ENCODE data around the gene SPINK1.
"Not testable (repeated sequence)": the region's sequence is repeated elsewhere in the genome, so short reads cannot be mapped to it uniquely, and the experiment has no call there.

The SPINK1 gene

DNA sequence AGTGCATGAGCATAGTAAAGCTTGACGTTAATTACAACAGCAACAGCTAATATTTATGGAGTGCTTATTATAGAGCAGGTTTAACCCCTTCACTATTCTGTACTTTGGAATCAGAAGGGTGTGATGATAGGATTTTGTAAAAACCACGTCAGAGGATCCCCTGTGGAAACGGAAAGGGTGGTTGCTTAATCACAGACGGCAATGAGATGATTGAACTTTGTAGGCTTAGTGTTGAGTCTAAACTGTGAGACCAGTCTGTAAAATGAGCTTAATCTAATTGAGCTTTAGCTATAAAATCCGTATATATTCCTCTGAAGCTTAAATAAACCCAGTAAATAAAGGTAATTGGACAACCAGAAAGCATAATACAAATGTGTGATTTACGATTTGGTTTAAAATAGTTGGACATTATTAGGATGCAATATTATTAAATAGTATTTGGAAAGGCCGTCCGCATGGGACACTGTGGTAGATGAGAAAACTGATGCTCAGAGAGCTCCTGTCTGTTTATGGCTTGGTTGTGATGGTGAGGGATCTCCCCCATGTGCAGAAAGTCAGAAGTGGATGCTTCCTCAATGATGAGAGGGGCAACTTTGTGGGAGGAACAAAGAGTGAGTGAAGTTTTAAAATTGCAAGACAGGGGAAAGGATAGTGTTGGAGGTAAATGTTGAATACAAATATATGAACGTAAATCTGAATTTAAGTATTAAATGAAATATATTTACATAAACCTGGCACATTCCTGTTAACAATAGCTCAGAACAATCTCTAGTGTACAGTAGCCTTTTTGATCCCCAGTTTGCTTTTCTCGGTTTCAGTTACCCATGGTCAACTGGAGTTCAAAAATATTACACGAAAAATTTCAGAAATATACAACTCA, 23.7 kb upstream of the SPINK1 start:
- no peak for DNase-seq (ENCODE audit: low read depth)

DNA sequence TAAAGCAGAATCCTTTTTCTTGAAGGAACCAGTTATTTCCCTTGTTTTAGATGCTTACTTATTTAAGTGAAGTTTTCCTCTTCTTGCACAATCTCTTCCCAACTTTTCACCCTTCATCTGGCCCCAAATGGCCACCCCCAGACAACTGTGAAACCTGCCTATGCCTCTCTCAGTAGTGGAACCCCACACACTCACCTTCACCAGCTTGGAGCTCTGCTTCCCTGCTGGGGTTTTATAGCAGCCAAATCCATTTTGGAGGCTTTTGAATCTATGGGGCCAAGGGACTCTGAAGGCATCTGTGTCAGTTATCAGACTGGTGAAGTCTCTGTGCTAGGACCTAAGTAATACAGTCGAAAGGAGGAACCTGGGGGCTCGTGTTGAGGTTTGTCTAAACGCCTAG, 22.9 kb upstream of the SPINK1 start:
- DNase-seq (ENCODE audit: low read depth) = no peak

- DNase-seq (ENCODE audit: low read depth) = no peak
Observed at GRCh38 chr5:147853372-147853987, 22.0 kb upstream of the SPINK1 start.

DNA sequence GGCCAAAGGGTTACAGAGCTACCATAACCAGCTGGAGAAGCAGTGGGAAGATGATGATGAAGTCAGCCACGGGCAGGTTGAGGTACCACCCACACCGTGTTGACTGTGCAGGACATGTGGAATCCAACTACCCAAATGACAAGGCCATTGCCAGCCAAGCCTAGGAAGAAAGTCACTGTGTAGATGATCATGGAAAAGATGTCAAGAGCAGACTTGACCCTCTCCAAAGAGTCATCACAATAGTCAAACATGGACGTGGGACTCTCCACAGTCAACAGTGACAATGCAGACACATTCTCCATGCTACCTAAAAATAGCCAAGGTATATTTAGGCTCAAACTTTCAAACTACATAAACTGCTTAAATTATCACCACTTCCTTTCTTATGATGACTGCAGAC, 20.9 kb upstream of the SPINK1 start:
- no peak for DNase-seq (ENCODE audit: low read depth)

DNA sequence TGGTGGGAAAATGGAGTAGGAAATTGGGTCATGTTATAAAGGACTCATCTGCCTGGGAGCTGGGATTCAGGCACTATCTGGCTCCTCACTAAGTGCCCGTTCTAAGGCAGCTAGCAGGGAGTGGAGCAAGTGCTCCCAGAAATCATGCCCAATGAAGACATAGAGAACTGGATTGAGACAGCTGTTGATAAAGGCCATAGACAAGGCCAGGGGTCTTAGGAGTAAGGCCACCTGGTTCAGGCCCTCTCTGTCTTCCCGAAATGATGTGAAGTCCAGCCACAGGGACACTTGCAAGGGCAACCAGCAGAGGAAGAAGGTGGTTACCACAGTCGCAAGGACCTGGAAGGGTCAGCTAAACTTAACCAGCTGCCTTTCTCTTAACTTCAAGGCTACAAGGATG, 20.1 kb upstream of the SPINK1 start:
- no peak for DNase-seq (ENCODE audit: low read depth)

GRCh38 chr5:147849226-147849625, 17.8 kb upstream of the SPINK1 start:
- no peak for DNase-seq (ENCODE audit: low read depth)

DNA sequence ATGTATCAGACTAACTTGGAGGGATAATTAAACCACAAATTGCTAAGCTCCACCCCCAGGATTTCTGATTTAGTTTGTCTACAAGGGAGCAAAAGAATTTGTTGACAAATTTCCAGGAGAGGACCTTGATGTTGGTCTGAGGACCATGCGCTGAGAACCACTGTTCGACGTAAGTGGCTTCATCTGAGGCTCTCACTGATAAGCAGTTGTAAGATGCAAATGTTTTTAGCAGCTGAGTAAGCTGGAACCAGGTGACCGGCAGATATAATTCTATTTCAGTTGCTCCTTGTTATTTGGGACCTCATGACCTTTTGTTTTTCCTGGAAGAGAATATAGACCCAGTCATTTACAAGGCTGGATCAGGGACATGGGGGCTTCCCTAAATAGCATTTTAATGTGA, 14.1 kb upstream of the SPINK1 start:
- no peak for DNase-seq (ENCODE audit: low read depth)

- no peak for DNase-seq (ENCODE audit: low read depth)
Observed at GRCh38 chr5:147844846-147845245, 13.4 kb upstream of the SPINK1 start.

GRCh38 chr5:147842869-147843268, 11.4 kb upstream of the SPINK1 start:
- DNase-seq (ENCODE audit: low read depth) = no peak

- DNase-seq (ENCODE audit: low read depth) = no peak
Observed at GRCh38 chr5:147836439-147836838, 5.0 kb upstream of the SPINK1 start.

DNA sequence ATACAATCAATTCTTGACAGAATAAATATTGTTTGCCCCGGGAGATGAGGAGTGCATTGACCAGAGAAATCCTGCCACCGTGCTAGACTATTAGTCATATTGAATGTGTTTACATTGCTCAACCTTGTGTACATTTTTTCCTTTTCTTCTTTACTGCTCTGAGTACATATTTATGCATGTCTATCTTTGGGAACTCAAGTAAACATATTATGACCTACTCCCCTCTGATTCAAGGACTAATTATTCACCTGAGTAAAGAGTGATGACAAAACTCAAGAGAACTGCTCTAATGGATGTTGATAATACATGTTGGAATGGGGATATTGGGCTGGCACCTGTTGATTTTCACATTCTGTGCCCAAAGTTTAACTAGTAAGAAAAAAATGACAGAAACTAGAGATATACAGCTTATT, 3.9 kb upstream of the SPINK1 start:
- no peak for DNase-seq (ENCODE audit: low read depth)

DNA sequence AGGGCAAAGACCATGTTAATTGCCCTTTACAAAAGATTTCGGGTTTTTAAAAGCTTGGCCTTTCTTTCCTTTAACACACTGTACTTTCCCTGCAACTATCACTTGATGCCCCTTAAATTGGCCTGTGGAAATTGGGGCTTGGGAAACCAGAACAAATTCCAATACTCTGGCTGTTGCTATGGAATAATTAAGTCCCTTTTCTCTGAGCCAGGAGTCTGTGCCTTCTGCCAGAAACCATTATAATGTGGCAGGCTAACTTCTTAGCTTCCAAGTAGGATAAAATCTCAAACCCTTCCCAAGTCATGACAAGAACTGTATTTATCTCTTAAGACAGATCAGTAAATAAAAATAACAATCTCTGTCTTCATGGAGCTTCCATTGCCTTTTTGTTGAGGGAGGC, 1.1 kb upstream of the SPINK1 start:
- no peak for DNase-seq (ENCODE audit: low read depth)

DNA sequence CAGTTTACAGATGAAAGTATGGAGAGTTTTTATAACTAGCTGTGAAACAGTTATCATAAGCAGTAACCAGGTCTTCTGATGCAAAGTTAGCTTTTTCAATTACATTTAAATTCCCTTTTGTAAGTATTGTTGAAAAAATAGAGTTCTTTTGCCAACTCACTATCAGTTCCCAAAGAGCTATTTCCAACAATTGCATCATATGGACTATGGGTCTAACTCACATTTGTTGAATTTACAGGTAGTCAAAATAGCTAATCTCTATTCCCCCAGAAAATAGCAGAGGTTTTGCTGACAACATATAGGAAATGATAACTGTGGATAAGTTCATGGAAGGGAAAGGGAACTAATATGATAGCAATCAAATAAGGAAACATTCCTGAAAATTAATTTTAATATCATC, 1.4 kb downstream of the SPINK1 start:
- DNase-seq (ENCODE audit: low read depth) = no peak

GRCh38 chr5:147827017-147827416, 4.5 kb downstream of the SPINK1 start:
- not testable (repeated sequence) for DNase-seq (ENCODE audit: low read depth)

DNA sequence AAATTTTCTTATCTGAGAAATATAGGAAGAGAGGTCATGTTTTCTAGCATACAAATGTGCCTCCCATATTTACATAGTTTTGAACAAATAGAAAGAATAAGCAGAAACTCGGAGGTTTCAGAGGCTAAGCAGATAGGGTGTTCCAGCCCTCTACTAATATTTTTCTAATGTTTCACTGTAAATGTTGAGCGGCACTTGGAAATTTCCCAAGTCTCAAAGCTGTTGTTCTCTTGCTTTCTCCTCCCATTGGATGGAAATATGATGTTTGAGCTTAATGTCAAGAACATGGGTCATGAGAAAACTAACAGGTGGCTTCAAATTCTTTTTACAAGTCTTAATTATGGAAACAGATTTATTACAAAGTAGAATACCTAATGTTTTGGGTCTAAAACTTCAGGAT, 5.1 kb downstream of the SPINK1 start:
- no peak for DNase-seq (ENCODE audit: low read depth)

- DNase-seq (ENCODE audit: low read depth) = no peak
Observed at GRCh38 chr5:147822686-147823491, 8.6 kb downstream of the SPINK1 start.

DNA sequence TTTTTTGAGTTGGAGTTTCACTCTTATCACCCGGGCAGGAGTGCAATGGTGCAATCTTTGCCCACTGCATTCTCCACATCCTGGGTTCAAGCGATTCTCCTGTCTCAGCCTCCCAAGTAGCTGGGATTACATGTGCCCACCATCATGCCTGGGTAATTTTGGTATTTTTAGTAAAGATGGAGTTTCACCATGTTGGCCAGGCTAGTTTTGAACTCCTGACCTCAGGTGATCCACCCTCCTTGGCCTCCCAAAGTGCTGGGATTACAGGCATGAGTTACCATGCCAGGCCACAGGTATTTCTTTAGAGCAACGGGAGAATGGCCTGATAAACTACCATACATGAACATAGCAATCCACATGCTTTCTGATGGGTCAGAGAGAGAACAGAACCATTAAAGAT, 9.2 kb downstream of the SPINK1 start:
- not testable (repeated sequence) for DNase-seq (ENCODE audit: low read depth)

- no peak for DNase-seq (ENCODE audit: low read depth)
Observed at GRCh38 chr5:147821766-147822165, 9.7 kb downstream of the SPINK1 start.

GRCh38 chr5:147819261-147819770, 12.2 kb downstream of the SPINK1 start:
- DNase-seq (ENCODE audit: low read depth) = no peak

DNA sequence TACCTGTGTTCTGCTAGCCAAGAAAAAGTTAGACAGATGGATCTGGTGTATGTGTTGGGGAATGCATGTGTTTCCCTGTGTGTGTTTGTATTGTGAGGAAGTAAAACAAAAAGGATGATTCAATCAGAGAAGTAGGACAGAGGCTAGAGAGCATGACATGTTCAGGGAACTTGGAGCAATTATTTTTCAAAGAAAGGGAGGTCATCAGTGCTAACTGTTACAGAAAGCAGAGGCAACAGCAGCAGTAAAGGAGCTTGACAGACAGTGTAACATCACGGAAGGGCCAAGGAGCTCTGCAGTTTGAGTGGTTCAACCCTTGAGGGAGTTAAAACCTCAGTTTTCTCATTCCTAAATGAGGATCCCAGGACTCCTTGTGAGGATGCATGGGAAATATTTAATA, 13.2 kb downstream of the SPINK1 start:
- DNase-seq (ENCODE audit: low read depth) = no peak

- no peak for DNase-seq (ENCODE audit: low read depth)
Observed at GRCh38 chr5:147813696-147814095, 17.8 kb downstream of the SPINK1 start.

GRCh38 chr5:147809830-147810666, 21.4 kb downstream of the SPINK1 start:
- no peak for DNase-seq (ENCODE audit: low read depth)
